K562 (cell line): ENCODE measurements around the gene TAL1. TPM values are rescaled to one million over a fixed set of nuclear protein-coding genes. Genes with fewer than 3 reads are reported as not detected.

Experiments
- ARID1B ChIP-seq: fragments of 450-650 bp; IDR thresholded peaks from 2 replicates; pipeline ENCODE4 v1.6.1; 2016; ENCODE audit warnings: antibody characterized with exemption, mild to moderate bottlenecking, inconsistent platforms
- CBX3 ChIP-seq, 2 experiments: IDR thresholded peaks; 1 replicate in 1 of 2; 2 replicates in 1 of 2; pipeline ENCODE4 v1.6.1; 2012; ENCODE audit warnings: inconsistent platforms in 2 of 2, low read length in 2 of 2, borderline replicate concordance in 1 of 2, control low read depth in 1 of 2
- CBX8 ChIP-seq: fragments of 200-600 bp; sonication (generic); IDR thresholded peaks from 2 replicates; pipeline ENCODE4 v1.6.1; 2012; ENCODE audit warnings: borderline replicate concordance, mixed run types, low read depth, mild to moderate bottlenecking, moderate library complexity, mixed read lengths, low read length, control low read depth, inconsistent platforms; ENCODE audit not compliant: poor library complexity, severe bottlenecking; ENCODE audit errors: extremely low read depth
- E2F4 ChIP-seq: sonication (generic); formaldehyde crosslinking; IDR thresholded peaks from 2 replicates; pipeline ENCODE4 v1.8.0; 2022; ENCODE audit warnings: mild to moderate bottlenecking, low read depth, missing genetic modification reagents
- E4F1 ChIP-seq: fragments of 250-450 bp; sonication (Bioruptor Pico); IDR thresholded peaks from 2 replicates; pipeline ENCODE4 v1.5.0; 2021; ENCODE audit warnings: mild to moderate bottlenecking, borderline replicate concordance
- ESRRB ChIP-seq: fragments of 250-450 bp; sonication (Bioruptor Pico); IDR thresholded peaks from 2 replicates; pipeline ENCODE4 v1.5.0; 2020; ENCODE audit warnings: mild to moderate bottlenecking, moderate library complexity, borderline replicate concordance
- FOXA3 ChIP-seq, 2 experiments: fragments of 450-650 bp in 1 of 2; sonication (generic) in 1 of 2; formaldehyde crosslinking; IDR thresholded peaks in 1 of 2; conservative IDR thresholded peaks in 1 of 2; 2 replicates each; pipeline versions ENCODE4 v1.4.0 to v1.8.0; 2020 to 2022; ENCODE audit warnings: mild to moderate bottlenecking in 2 of 2, missing genetic modification reagents in 1 of 2
- GTF2B ChIP-seq: IDR thresholded peaks from 2 replicates; pipeline ENCODE4 v1.6.1; 2011; ENCODE audit not compliant: insufficient read length; ENCODE audit errors: extremely low read depth
- HEY1 ChIP-seq: fragments of 250-450 bp; sonication (Bioruptor Pico); IDR thresholded peaks from 2 replicates; pipeline ENCODE4 v1.5.0; 2020; ENCODE audit warnings: mild to moderate bottlenecking, moderate library complexity, borderline replicate concordance
- MAZ ChIP-seq, 2 experiments: fragments of 450-650 bp in 1 of 2; sonication (generic) in 1 of 2; formaldehyde crosslinking; IDR thresholded peaks in 1 of 2; conservative IDR thresholded peaks in 1 of 2; 2 replicates each; pipeline versions ENCODE4 v1.4.0 to v1.5.0; 2020; ENCODE audit warnings: mild to moderate bottlenecking in 1 of 2, missing genetic modification reagents in 1 of 2
- NFATC3 ChIP-seq: fragments of 450-650 bp; IDR thresholded peaks from 2 replicates; pipeline ENCODE4 v1.6.1; 2017; ENCODE audit warnings: mild to moderate bottlenecking
- PHTF2 ChIP-seq: fragments of 250-450 bp; sonication (Bioruptor Pico); IDR thresholded peaks from 2 replicates; pipeline ENCODE4 v1.5.0; 2021; ENCODE audit warnings: mild to moderate bottlenecking
- POLR3A ChIP-seq: IDR thresholded peaks from 2 replicates; pipeline ENCODE4 v1.6.1; 2011; ENCODE audit warnings: borderline replicate concordance, mild to moderate bottlenecking, moderate library complexity; ENCODE audit not compliant: insufficient read length, insufficient read depth; ENCODE audit errors: extremely low read depth
- SETDB1 ChIP-seq: IDR thresholded peaks from one replicate; pipeline ENCODE4 v1.6.1; 2012; ENCODE audit warnings: low read length, control low read depth, inconsistent platforms
- THAP7 ChIP-seq: fragments of 250-450 bp; sonication (Bioruptor Pico); IDR thresholded peaks from 2 replicates; pipeline ENCODE4 v1.5.0; 2021
- ZNF140 ChIP-seq: fragments of 250-450 bp; sonication (Bioruptor Pico); IDR thresholded peaks from 2 replicates; pipeline ENCODE4 v1.8.0; 2021; ENCODE audit warnings: moderate library complexity, mild to moderate bottlenecking, inconsistent platforms
- ZNF280A ChIP-seq: fragments of 450-650 bp; IDR thresholded peaks from 2 replicates; pipeline ENCODE4 v1.6.1; 2018; ENCODE audit warnings: mild to moderate bottlenecking, low read depth; ENCODE audit not compliant: partially characterized antibody
- ZNF311 ChIP-seq: fragments of 250-450 bp; sonication (Bioruptor Pico); IDR thresholded peaks from 2 replicates; pipeline ENCODE4 v1.4.0; 2020; ENCODE audit warnings: mild to moderate bottlenecking, moderate library complexity
- polyA plus RNA-seq, 8 experiments: library from polyadenylated mRNA; depleted of rRNA in 4 of 8; stranded (reverse) in 5 of 8; unstranded in 3 of 8; fragments of >200 nt; fragmentation: Nextera tagmentation in 2 of 8; fragmentation: Illumina TruSeq in 1 of 8; extraction: Ambion mirVana in 2 of 8; extraction: Trizol in 1 of 8; gene quantifications; 2 replicates each; pipeline versions ENCODE4 v1.2.1 to v1.2.3, GENCODE V29; 2011 to 2014; ENCODE audit warnings: inconsistent platforms in 1 of 8, missing spikeins in 1 of 8
- total RNA-seq, 7 experiments: library from RNA; depleted of rRNA in 6 of 7; stranded (reverse); fragments of >200 nt in 6 of 7; fragmentation: Illumina TruSeq in 2 of 7; extraction: Trizol in 2 of 7; gene quantifications; 2 replicates each; pipeline versions ENCODE4 v1.2.1 to v1.2.3, GENCODE V29; 2011 to 2021; ENCODE audit warnings: low replicate concordance in 1 of 7

The TAL1 gene
- total and polyA plus RNA-seq, 9 of the 15 experiments (the other 6 are each of a cell fraction or from before 2014, with no cell fraction given): 18.5 to 106 (median 59.7) TPM

- TF ChIP-seq SETDB1 (no peak), HEY1 (CRISPR knock-in tag) (peak; percentile 37; the same call in 1 of the 2 replicates), FOXA3 (CRISPR knock-in tag; conservative IDR thresholded peaks at IDR 0.05 in 1 of 2, IDR thresholded peaks at IDR 0.05 in 1 of 2) (no peak), PHTF2 (CRISPR knock-in tag) (no peak), ZNF280A (no peak), MAZ (CRISPR knock-in tag; conservative IDR thresholded peaks at IDR 0.05 in 1 of 2, IDR thresholded peaks at IDR 0.05 in 1 of 2) (peak in 1 of 2 experiments; percentile 85; a peak in 2 of 4 replicates), E2F4 (CRISPR knock-in tag) (no peak), ESRRB (CRISPR knock-in tag) (no peak), GTF2B (no peak), CBX8 (no peak), ARID1B (peak; percentile 56; the same call in 1 of the 2 replicates), THAP7 (CRISPR knock-in tag) (no peak), E4F1 (CRISPR knock-in tag) (no peak), ZNF140 (no peak), ZNF311 (CRISPR knock-in tag) (no peak), POLR3A (no peak), CBX3 (IDR thresholded peaks at IDR 0.05; ENCODE audit: borderline replicate concordance in 1 of 2, low read length in 2 of 2) (peak in 1 of 2 experiments; percentile 60; a peak in 2 of 3 replicates), NFATC3 (no peak)
These were observed 52.7 kb downstream of the TAL1 start (continued) for GRCh38 chr1:47179017-47179987.
